Calu3 (cell line): ENCODE measurements around the gene CDC27. TPM values are rescaled to one million over a fixed set of nuclear protein-coding genes. Genes with fewer than 3 reads are reported as not detected.
"Not testable (repeated sequence)": the region's sequence is repeated elsewhere in the genome, so short reads cannot be mapped to it uniquely, and the experiment has no call there.

Experiments
- BruUV-seq: library from RNA; stranded (reverse); fragments of 400-500 nt; replicated peaks from 2 replicates; lab custom pipeline; 2021; lab: Mats Ljungman, UMichigan
- CTCF ChIA-PET: fragments of 300-600 bp; sonication (Branson Sonifier 250); formaldehyde crosslinking; loops from one replicate; lab custom pipeline; 2022; ENCODE audit warnings: antibody characterized with exemption; lab: Charles Lee
- DNase-seq: peaks from one replicate; pipeline ENCODE4 v3.0.0; 2022
- H3K27ac Mint-ChIP-seq: one replicate; pipeline ENCODE4 v1.8.0; 2022; ENCODE audit warnings: mixed read lengths; ENCODE audit not compliant: unreplicated experiment
- H3K27me3 Mint-ChIP-seq: one replicate; pipeline ENCODE4 v1.8.0; 2022; ENCODE audit warnings: mixed read lengths; ENCODE audit not compliant: unreplicated experiment
- H3K36me3 Mint-ChIP-seq: one replicate; pipeline ENCODE4 v1.8.0; 2022; ENCODE audit warnings: mild to moderate bottlenecking, moderate library complexity, mixed read lengths; ENCODE audit not compliant: insufficient read depth, unreplicated experiment
- H3K4me1 Mint-ChIP-seq: one replicate; pipeline ENCODE4 v1.8.0; 2022; ENCODE audit warnings: mild to moderate bottlenecking, low read depth, mixed read lengths; ENCODE audit not compliant: unreplicated experiment
- H3K4me3 Mint-ChIP-seq: one replicate; pipeline ENCODE4 v1.8.0; 2022; ENCODE audit warnings: mild to moderate bottlenecking, low read depth, moderate library complexity, mixed read lengths; ENCODE audit not compliant: unreplicated experiment
- H3K9me3 Mint-ChIP-seq: one replicate; pipeline ENCODE4 v1.8.0; 2022; ENCODE audit warnings: low read depth, mixed read lengths; ENCODE audit not compliant: unreplicated experiment
- CTCF ChIP-seq: fragments of 200-600 bp; IDR thresholded peaks from one replicate; pipeline ENCODE4 v1.8.0; 2022; ENCODE audit warnings: antibody characterized with exemption; ENCODE audit not compliant: unreplicated experiment
- intact Hi-C: fragments of 100-400 bp; cut with micrococcal nuclease; formaldehyde crosslinking; loops from one replicate; pipeline ENCODE4 v1.10.0; 2022; ENCODE audit not compliant: unreplicated experiment
- total RNA-seq: library from RNA; stranded (reverse); gene quantifications from 2 replicates; pipeline ENCODE4 v1.2.3, GENCODE V29; 2022

Gene CDC27
- total RNA-seq, 1 experiment from 2014 or later, result 132 TPM

- intact Hi-C loops, result no loop called here
- CTCF ChIA-PET, result no interaction called here
- no peak for TF ChIP-seq CTCF
- H3K4me1 Mint-ChIP-seq, result no peaks in the 10 kb centered on the region
- DNase-seq, result no peak
- H3K36me3 Mint-ChIP-seq, result peaks cover 66% of the 10 kb centered on the region
- H3K27me3 Mint-ChIP-seq, result no peaks in the 10 kb centered on the region
- H3K9me3 Mint-ChIP-seq, result no peaks in the 10 kb centered on the region
- no peak overlapping the region for H3K27ac Mint-ChIP-seq
- no peak overlapping the region for H3K4me3 Mint-ChIP-seq
- BruUV-seq, result no TSS peak
Observed at GRCh38 chr17:47145351-47145750, 43.7 kb downstream of the CDC27 start.

- Mint-ChIP-seq H3K27ac (no peak overlapping the region), H3K9me3 (no peaks in the 10 kb centered on the region), H3K36me3 (peaks cover 72% of the 10 kb centered on the region), H3K27me3 (no peaks in the 10 kb centered on the region), H3K4me3 (no peak overlapping the region), H3K4me1 (no peaks in the 10 kb centered on the region)
- no peak for DNase-seq
- intact Hi-C loops, result no loop called here
- CTCF ChIA-PET, result interaction anchor here (0.6 kb wide), 1 partner anchor 59 kb away, joined by 5 read pairs; no protein-coding TSS in a partner anchor
- TF ChIP-seq CTCF, result no peak
- BruUV-seq, result no TSS peak
Observed at GRCh38 chr17:47135235-47135634, 53.9 kb downstream of the CDC27 start.

- intact Hi-C loops, H3K4me3 Mint-ChIP-seq, DNase-seq, H3K9me3 Mint-ChIP-seq, H3K27ac Mint-ChIP-seq, BruUV-seq, H3K27me3 Mint-ChIP-seq, H3K4me1 Mint-ChIP-seq: not testable (repeated sequence)
- H3K36me3 Mint-ChIP-seq, result peaks cover 69% of the 10 kb centered on the region
- CTCF ChIA-PET, result interaction anchor here (0.6 kb wide), 1 partner anchor 58 kb away, joined by 5 read pairs; no protein-coding TSS in a partner anchor
Observed at GRCh38 chr17:47134354-47134753, 54.7 kb downstream of the CDC27 start.

GRCh38 chr17:47131761-47132160 is 57.3 kb downstream of the CDC27 start:
- DNase-seq, result no peak
- H3K27me3 Mint-ChIP-seq, result no peaks in the 10 kb centered on the region
- H3K4me1 Mint-ChIP-seq, result no peaks in the 10 kb centered on the region
- no peak overlapping the region for H3K27ac Mint-ChIP-seq
- CTCF ChIA-PET, result no interaction called here
- BruUV-seq, result no TSS peak
- intact Hi-C loops, result no loop called here
- no peak overlapping the region for H3K4me3 Mint-ChIP-seq
- no peak for TF ChIP-seq CTCF
- H3K36me3 Mint-ChIP-seq, result peaks cover 66% of the 10 kb centered on the region
- H3K9me3 Mint-ChIP-seq, result no peaks in the 10 kb centered on the region

GRCh38 chr17:47126835-47127234 is 62.3 kb downstream of the CDC27 start:
- H3K36me3 Mint-ChIP-seq, result peaks cover 62% of the 10 kb centered on the region
- intact Hi-C loops, DNase-seq, H3K4me3 Mint-ChIP-seq, H3K27me3 Mint-ChIP-seq, H3K9me3 Mint-ChIP-seq, BruUV-seq, H3K27ac Mint-ChIP-seq, H3K4me1 Mint-ChIP-seq: not testable (repeated sequence)
- CTCF ChIA-PET, result interaction anchor here (1.1 kb wide), 1 partner anchor 13 kb away, joined by 7 read pairs; no protein-coding TSS in a partner anchor

GRCh38 chr17:47123262-47123661 is 65.8 kb downstream of the CDC27 start:
- H3K4me1 Mint-ChIP-seq, intact Hi-C loops, H3K27ac Mint-ChIP-seq, H3K27me3 Mint-ChIP-seq, DNase-seq, BruUV-seq, H3K4me3 Mint-ChIP-seq, H3K9me3 Mint-ChIP-seq: not testable (repeated sequence)
- CTCF ChIA-PET, result interaction anchor here (0.7 kb wide), 1 partner anchor 16 kb away, joined by 4 read pairs; no protein-coding TSS in a partner anchor
- H3K36me3 Mint-ChIP-seq, result peaks cover 63% of the 10 kb centered on the region
